ENCODE measurements around the gene ABCA2.

The ABCA2 gene

DNA sequence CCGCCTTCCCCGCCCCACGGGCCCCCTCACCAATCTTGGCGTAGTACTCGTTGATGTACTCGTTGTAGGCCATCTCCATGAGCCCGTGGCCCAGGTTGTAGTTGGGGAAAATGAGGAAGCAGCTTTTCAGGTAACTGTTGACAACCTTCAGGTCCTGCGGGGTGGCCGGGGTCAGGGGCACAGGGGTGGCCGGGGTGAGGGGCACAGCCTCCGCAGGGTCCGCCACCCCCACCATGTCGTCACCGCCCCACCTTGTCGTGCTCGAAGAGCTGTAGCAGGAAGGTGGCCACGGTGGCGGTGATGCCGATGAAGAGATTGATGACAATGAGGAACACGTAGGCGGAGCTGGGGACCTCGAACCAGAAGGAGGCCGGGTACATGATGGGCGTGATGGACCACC lies 16.9 kb downstream of the ABCA2 start:
- H2AFZ ChIP-seq (ENCODE audit: low read length), result no peak overlapping the region
- no peaks in the 10 kb centered on the region for H3K9me2 ChIP-seq (ENCODE audit: low read depth, low read length)
- peaks cover 3% of the 10 kb centered on the region; the same call in 1 of the 2 replicates for H3K27me3 ChIP-seq (ENCODE audit: insufficient read depth, low read length)
- no peak overlapping the region for H3K27ac ChIP-seq (ENCODE audit: low read depth, low read length, poor library complexity, severe bottlenecking)
- H3F3A ChIP-seq (ENCODE audit: insufficient read depth, low read length), result no peaks in the 10 kb centered on the region
- no peaks in the 10 kb centered on the region for H3K36me3 ChIP-seq (ENCODE audit: insufficient read depth, low read length)
- TF ChIP-seq, protein P1, sequence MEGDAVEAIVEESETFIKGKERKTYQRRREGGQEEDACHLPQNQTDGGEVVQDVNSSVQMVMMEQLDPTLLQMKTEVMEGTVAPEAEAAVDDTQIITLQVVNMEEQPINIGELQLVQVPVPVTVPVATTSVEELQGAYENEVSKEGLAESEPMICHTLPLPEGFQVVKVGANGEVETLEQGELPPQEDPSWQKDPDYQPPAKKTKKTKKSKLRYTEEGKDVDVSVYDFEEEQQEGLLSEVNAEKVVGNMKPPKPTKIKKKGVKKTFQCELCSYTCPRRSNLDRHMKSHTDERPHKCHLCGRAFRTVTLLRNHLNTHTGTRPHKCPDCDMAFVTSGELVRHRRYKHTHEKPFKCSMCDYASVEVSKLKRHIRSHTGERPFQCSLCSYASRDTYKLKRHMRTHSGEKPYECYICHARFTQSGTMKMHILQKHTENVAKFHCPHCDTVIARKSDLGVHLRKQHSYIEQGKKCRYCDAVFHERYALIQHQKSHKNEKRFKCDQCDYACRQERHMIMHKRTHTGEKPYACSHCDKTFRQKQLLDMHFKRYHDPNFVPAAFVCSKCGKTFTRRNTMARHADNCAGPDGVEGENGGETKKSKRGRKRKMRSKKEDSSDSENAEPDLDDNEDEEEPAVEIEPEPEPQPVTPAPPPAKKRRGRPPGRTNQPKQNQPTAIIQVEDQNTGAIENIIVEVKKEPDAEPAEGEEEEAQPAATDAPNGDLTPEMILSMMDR (IDR thresholded peaks at IDR 0.05; ENCODE audit: low read length), result no peak
- no peak overlapping the region for H3K9ac ChIP-seq (ENCODE audit: low read length)
- H3K4me2 ChIP-seq (ENCODE audit: low read length), result no peak overlapping the region; the same call in 1 of the 2 replicates
- H4K20me1 ChIP-seq (ENCODE audit: insufficient read depth, low read length), result no peaks in the 10 kb centered on the region
- H3K4me3 ChIP-seq (ENCODE audit: low read depth, low read length, poor library complexity, severe bottlenecking), result no peak overlapping the region
- H3K79me2 ChIP-seq (ENCODE audit: insufficient read depth, low read length), result no peaks in the 10 kb centered on the region
- H3K4me1 ChIP-seq (ENCODE audit: insufficient read depth, low read length, severe bottlenecking), result no peaks in the 10 kb centered on the region
- no peaks in the 10 kb centered on the region for H3K9me3 ChIP-seq (ENCODE audit: low read length)

DNA sequence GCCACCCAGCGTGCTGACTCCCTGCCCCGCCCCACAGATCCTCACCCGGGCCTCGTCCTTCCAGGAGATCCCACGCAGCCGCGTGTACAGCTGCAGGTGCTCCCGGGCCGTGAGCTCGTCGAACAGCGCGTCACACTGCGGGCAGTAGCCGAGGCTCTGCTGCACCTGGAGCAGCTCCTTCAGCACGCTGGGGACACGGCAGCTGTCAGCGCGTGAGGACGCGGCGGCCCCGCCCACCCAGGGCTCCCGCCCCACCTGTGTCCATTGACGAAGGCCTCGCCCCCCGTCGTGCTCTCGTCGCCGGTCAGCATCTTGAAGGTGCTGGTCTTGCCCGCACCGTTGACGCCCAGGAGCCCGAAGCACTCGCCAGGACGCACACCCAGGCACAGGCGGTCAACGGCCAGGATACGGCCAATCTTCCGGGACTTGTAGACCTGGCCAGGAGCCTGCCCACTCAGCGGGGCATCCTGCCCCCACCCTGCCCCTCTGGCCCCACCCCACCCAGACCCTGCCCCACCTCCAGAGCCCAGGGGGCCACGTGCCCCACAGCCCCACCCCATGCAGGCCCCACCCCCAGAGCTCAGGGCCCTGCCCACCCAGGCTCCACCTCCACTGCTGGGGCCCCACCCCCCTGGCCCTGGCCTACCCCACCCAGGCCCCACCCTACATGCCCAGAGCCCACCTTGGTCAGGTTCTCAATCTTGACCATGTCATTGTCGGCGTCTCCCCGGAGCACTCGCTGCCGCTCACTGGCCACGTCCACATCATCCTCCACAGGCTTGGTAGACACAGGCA lies 17.9 kb downstream of the ABCA2 start:
- Histone ChIP-seq H3K27ac (ENCODE audit: low read depth, low read length, poor library complexity, severe bottlenecking) (no peak overlapping the region), H3K4me2 (ENCODE audit: low read length) (no peak overlapping the region), H3K9me3 (ENCODE audit: low read length) (no peaks in the 10 kb centered on the region), H3K36me3 (ENCODE audit: insufficient read depth, low read length) (no peaks in the 10 kb centered on the region), H3K9me2 (ENCODE audit: low read depth, low read length) (no peaks in the 10 kb centered on the region), H4K20me1 (ENCODE audit: insufficient read depth, low read length) (no peaks in the 10 kb centered on the region), H3K27me3 (ENCODE audit: insufficient read depth, low read length) (peaks cover 3% of the 10 kb centered on the region; the same call in 1 of the 2 replicates), H3K9ac (ENCODE audit: low read length) (no peak overlapping the region), H3F3A (ENCODE audit: insufficient read depth, low read length) (no peaks in the 10 kb centered on the region), H2AFZ (ENCODE audit: low read length) (no peak overlapping the region), H3K4me1 (ENCODE audit: insufficient read depth, low read length, severe bottlenecking) (no peaks in the 10 kb centered on the region), H3K79me2 (ENCODE audit: insufficient read depth, low read length) (no peaks in the 10 kb centered on the region), H3K4me3 (ENCODE audit: low read depth, low read length, poor library complexity, severe bottlenecking) (no peak overlapping the region)
- TF ChIP-seq EZH2 (IDR thresholded peaks at IDR 0.05; ENCODE audit: borderline replicate concordance, low read length), result no peak
- TF ChIP-seq, protein P1 (IDR thresholded peaks at IDR 0.05; ENCODE audit: low read length), result no peak

DNA sequence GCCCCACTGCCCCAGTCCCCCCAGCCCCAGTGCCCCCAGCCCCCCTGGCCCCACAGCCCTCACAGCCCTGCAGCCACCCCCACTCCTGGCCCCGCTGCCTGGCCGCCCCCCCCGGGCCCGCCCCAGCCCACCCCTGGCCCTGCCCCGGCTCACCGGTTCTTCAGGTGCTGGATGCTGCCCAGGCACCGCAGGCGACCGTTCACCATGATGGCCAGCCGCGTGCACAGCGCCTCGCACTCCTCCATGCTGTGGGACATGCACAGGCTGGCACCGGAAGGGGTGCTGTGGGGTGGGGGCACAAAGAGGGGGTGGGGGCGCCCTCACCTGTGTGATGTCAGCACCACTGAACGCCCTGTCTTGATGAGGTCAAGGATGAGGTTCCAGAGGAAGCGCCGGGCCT lies 18.8 kb downstream of the ABCA2 start:
- TF ChIP-seq, protein P1 (IDR thresholded peaks at IDR 0.05; ENCODE audit: low read length), result no peak
- TF ChIP-seq EZH2 (IDR thresholded peaks at IDR 0.05; ENCODE audit: borderline replicate concordance, low read length), result no peak
- Histone ChIP-seq H3K9me3 (ENCODE audit: low read length) (no peaks in the 10 kb centered on the region), H4K20me1 (ENCODE audit: insufficient read depth, low read length) (no peaks in the 10 kb centered on the region), H3F3A (ENCODE audit: insufficient read depth, low read length) (no peaks in the 10 kb centered on the region), H3K27me3 (ENCODE audit: insufficient read depth, low read length) (peaks cover 3% of the 10 kb centered on the region; the same call in 1 of the 2 replicates), H3K4me3 (ENCODE audit: low read depth, low read length, poor library complexity, severe bottlenecking) (no peak overlapping the region), H3K79me2 (ENCODE audit: insufficient read depth, low read length) (no peaks in the 10 kb centered on the region), H3K4me1 (ENCODE audit: insufficient read depth, low read length, severe bottlenecking) (no peaks in the 10 kb centered on the region), H3K9me2 (ENCODE audit: low read depth, low read length) (no peaks in the 10 kb centered on the region), H2AFZ (ENCODE audit: low read length) (no peak overlapping the region), H3K4me2 (ENCODE audit: low read length) (no peak overlapping the region), H3K9ac (ENCODE audit: low read length) (no peak overlapping the region), H3K27ac (ENCODE audit: low read depth, low read length, poor library complexity, severe bottlenecking) (no peak overlapping the region), H3K36me3 (ENCODE audit: insufficient read depth, low read length) (no peaks in the 10 kb centered on the region)
